Neural progenitor cell (in vitro differentiated cells): ENCODE results near the gene TMPRSS13. TPM values are rescaled to one million over a fixed set of nuclear protein-coding genes. Genes with fewer than 3 reads are reported as not detected.

Experiments
- DNase-seq: peaks from one replicate; pipeline ENCODE4 v3.0.0-alpha.2; 2016; ENCODE audit warnings: low spot score
- H2AFZ ChIP-seq: fragments of 200-600 bp; sonication (generic); replicated peaks from 2 replicates; pipeline ENCODE4 v1.6.1; 2016; ENCODE audit warnings: antibody characterized with exemption
- H3F3A ChIP-seq: fragments of 200-600 bp; sonication (generic); 2 replicates; pipeline ENCODE4 v1.6.1; 2016; ENCODE audit warnings: antibody characterized with exemption, low read depth
- H3K27ac ChIP-seq: fragments of 200-600 bp; sonication (generic); 2 replicates; pipeline ENCODE4 v1.5.1; 2016; ENCODE audit warnings: mild to moderate bottlenecking
- H3K27me3 ChIP-seq: fragments of 200-600 bp; sonication (generic); 2 replicates; pipeline ENCODE4 v1.6.1; 2016; ENCODE audit warnings: mild to moderate bottlenecking, moderate library complexity
- H3K36me3 ChIP-seq: fragments of 200-600 bp; sonication (generic); 2 replicates; pipeline ENCODE4 v1.5.1; 2016
- H3K4me1 ChIP-seq: fragments of 200-600 bp; sonication (generic); 2 replicates; pipeline ENCODE4 v1.6.1; 2016; ENCODE audit warnings: mixed run types
- H3K4me2 ChIP-seq: fragments of 200-600 bp; sonication (generic); 2 replicates; pipeline ENCODE4 v1.6.1; 2016
- H3K4me3 ChIP-seq: fragments of 200-600 bp; sonication (generic); 2 replicates; pipeline ENCODE4 v1.5.1; 2016
- H3K79me2 ChIP-seq: fragments of 200-600 bp; sonication (generic); 2 replicates; pipeline ENCODE4 v1.6.1; 2016; ENCODE audit warnings: low read depth
- H3K9ac ChIP-seq: fragments of 200-600 bp; sonication (generic); 2 replicates; pipeline ENCODE4 v1.6.1; 2016
- H3K9me3 ChIP-seq: fragments of 200-600 bp; sonication (generic); 2 replicates; pipeline ENCODE4 v1.5.1; 2016; ENCODE audit warnings: low read depth
- H4K20me1 ChIP-seq: fragments of 200-600 bp; sonication (generic); 2 replicates; pipeline ENCODE4 v1.6.1; 2016; ENCODE audit warnings: low read depth
- H3K27ac Mint-ChIP-seq: 3 replicates; pipeline ENCODE4 v1.8.0; 2021; ENCODE audit warnings: mixed read lengths
- H3K27me3 Mint-ChIP-seq: 2 replicates; pipeline ENCODE4 v1.8.0; 2022; ENCODE audit warnings: low read depth, mild to moderate bottlenecking, inconsistent platforms, moderate library complexity, mixed read lengths; ENCODE audit not compliant: insufficient read depth
- H3K36me3 Mint-ChIP-seq: 3 replicates; pipeline ENCODE4 v1.8.0; 2021; ENCODE audit warnings: mixed read lengths
- H3K4me1 Mint-ChIP-seq: 3 replicates; pipeline ENCODE4 v1.8.0; 2021; ENCODE audit warnings: mixed read lengths
- H3K4me3 Mint-ChIP-seq: 3 replicates; pipeline ENCODE4 v1.8.0; 2021; ENCODE audit warnings: mild to moderate bottlenecking, moderate library complexity, mixed read lengths
- H3K9me3 Mint-ChIP-seq: 3 replicates; pipeline ENCODE4 v1.8.0; 2020; ENCODE audit warnings: mixed read lengths
- CTCF ChIP-seq: fragments of 200-600 bp; sonication (generic); IDR thresholded peaks from 2 replicates; pipeline ENCODE4 v1.5.1; 2017; ENCODE audit warnings: antibody characterized with exemption, mild to moderate bottlenecking
- EZH2 ChIP-seq: fragments of 200-600 bp; sonication (generic); IDR thresholded peaks from 2 replicates; pipeline ENCODE4 v1.6.1; 2017; ENCODE audit warnings: antibody characterized with exemption, mild to moderate bottlenecking, moderate library complexity
- EZH2phosphoT487 ChIP-seq: fragments of 200-600 bp; sonication (generic); IDR thresholded peaks from 2 replicates; pipeline ENCODE4 v1.6.1; 2017; ENCODE audit warnings: antibody characterized with exemption
- total RNA-seq: library from RNA; depleted of rRNA; stranded (reverse); fragments of >200 nt; gene quantifications from 2 replicates; pipeline ENCODE4 v1.2.3, GENCODE V29; 2015; ENCODE audit warnings: low replicate concordance

TMPRSS13 gene
- total RNA-seq, 1 donor from 2014 or later: not detected

- no peaks in the 10 kb centered on the region for H3K36me3 ChIP-seq
- H3K79me2 ChIP-seq: no peaks in the 10 kb centered on the region
- TF ChIP-seq EZH2phosphoT487 (no peak), EZH2 (no peak), CTCF (no peak)
- peaks cover 22% of the 10 kb centered on the region for H3K4me1 Mint-ChIP-seq
- no peak overlapping the region for H3K27ac Mint-ChIP-seq
- no peaks in the 10 kb centered on the region for H3K9me3 Mint-ChIP-seq
- H3F3A ChIP-seq: no peaks in the 10 kb centered on the region
- no peak overlapping the region for H3K4me3 Mint-ChIP-seq
- no peak overlapping the region for H2AFZ ChIP-seq
- H3K36me3 Mint-ChIP-seq: no peaks in the 10 kb centered on the region
- H3K4me3 ChIP-seq: no peak overlapping the region
- H3K9ac ChIP-seq: no peak overlapping the region
- H3K4me1 ChIP-seq: no peaks in the 10 kb centered on the region
- no peak overlapping the region for H3K4me2 ChIP-seq
- no peak for DNase-seq
- H3K27ac ChIP-seq: no peak overlapping the region
- H3K27me3 Mint-ChIP-seq: peaks cover 8% of the 10 kb centered on the region
- no peaks in the 10 kb centered on the region for H4K20me1 ChIP-seq
- H3K27me3 ChIP-seq: no peaks in the 10 kb centered on the region
- H3K9me3 ChIP-seq: no peaks in the 10 kb centered on the region
Measured at GRCh38 chr11:117903505-117904382, 25.5 kb downstream of the TMPRSS13 start.

GRCh38 chr11:117902001-117902845 lies 27.0 kb downstream of the TMPRSS13 start:
- peaks cover 8% of the 10 kb centered on the region for H3K27me3 Mint-ChIP-seq
- no peak overlapping the region for H3K9ac ChIP-seq
- TF ChIP-seq EZH2 (no peak), CTCF (no peak), EZH2phosphoT487 (no peak)
- no peak overlapping the region for H3K27ac ChIP-seq
- no peaks in the 10 kb centered on the region for H3K36me3 ChIP-seq
- H3K27me3 ChIP-seq: no peaks in the 10 kb centered on the region
- no peaks in the 10 kb centered on the region for H3F3A ChIP-seq
- H3K4me2 ChIP-seq: no peak overlapping the region
- H3K36me3 Mint-ChIP-seq: no peaks in the 10 kb centered on the region
- H3K4me3 ChIP-seq: no peak overlapping the region
- H4K20me1 ChIP-seq: no peaks in the 10 kb centered on the region
- H3K27ac Mint-ChIP-seq: no peak overlapping the region
- no peaks in the 10 kb centered on the region for H3K79me2 ChIP-seq
- no peaks in the 10 kb centered on the region for H3K4me1 ChIP-seq
- DNase-seq: no peak
- H3K4me1 Mint-ChIP-seq: peaks cover 10% of the 10 kb centered on the region
- H3K9me3 Mint-ChIP-seq: no peaks in the 10 kb centered on the region
- no peak overlapping the region for H2AFZ ChIP-seq
- no peaks in the 10 kb centered on the region for H3K9me3 ChIP-seq
- H3K4me3 Mint-ChIP-seq: no peak overlapping the region

GRCh38 chr11:117901601-117902000 lies 27.6 kb downstream of the TMPRSS13 start:
- no peak overlapping the region for H3K4me3 Mint-ChIP-seq
- Histone ChIP-seq H3K9ac (no peak overlapping the region), H3K27me3 (no peaks in the 10 kb centered on the region), H3K79me2 (no peaks in the 10 kb centered on the region), H3K4me1 (no peaks in the 10 kb centered on the region), H4K20me1 (no peaks in the 10 kb centered on the region), H3F3A (no peaks in the 10 kb centered on the region), H3K36me3 (no peaks in the 10 kb centered on the region), H3K27ac (no peak overlapping the region), H3K4me3 (no peak overlapping the region), H3K9me3 (no peaks in the 10 kb centered on the region), H3K4me2 (no peak overlapping the region), H2AFZ (no peak overlapping the region)
- no peak overlapping the region for H3K27ac Mint-ChIP-seq
- H3K9me3 Mint-ChIP-seq: no peaks in the 10 kb centered on the region
- no peaks in the 10 kb centered on the region for H3K36me3 Mint-ChIP-seq
- peaks cover 8% of the 10 kb centered on the region for H3K27me3 Mint-ChIP-seq
- DNase-seq: no peak
- no peak for TF ChIP-seq CTCF
- TF ChIP-seq EZH2: no peak
- no peak for TF ChIP-seq EZH2phosphoT487
- H3K4me1 Mint-ChIP-seq: peaks cover 4% of the 10 kb centered on the region
